Astrocyte (in vitro differentiated cells and primary cell): ENCODE data around the gene HLA-DPB1.

ENCODE experiments used
- CTCF ChIP-seq: IDR thresholded peaks from 2 replicates; pipeline ENCODE4 v1.5.1; 2011; ENCODE audit warnings: low read depth, mild to moderate bottlenecking, inconsistent platforms, low read length, moderate library complexity; ENCODE audit not compliant: insufficient read depth
- EZH2 ChIP-seq: IDR thresholded peaks from 2 replicates; pipeline ENCODE4 v1.6.1; 2012; ENCODE audit warnings: mild to moderate bottlenecking, low read length, inconsistent platforms; ENCODE audit not compliant: insufficient read depth

DNA sequence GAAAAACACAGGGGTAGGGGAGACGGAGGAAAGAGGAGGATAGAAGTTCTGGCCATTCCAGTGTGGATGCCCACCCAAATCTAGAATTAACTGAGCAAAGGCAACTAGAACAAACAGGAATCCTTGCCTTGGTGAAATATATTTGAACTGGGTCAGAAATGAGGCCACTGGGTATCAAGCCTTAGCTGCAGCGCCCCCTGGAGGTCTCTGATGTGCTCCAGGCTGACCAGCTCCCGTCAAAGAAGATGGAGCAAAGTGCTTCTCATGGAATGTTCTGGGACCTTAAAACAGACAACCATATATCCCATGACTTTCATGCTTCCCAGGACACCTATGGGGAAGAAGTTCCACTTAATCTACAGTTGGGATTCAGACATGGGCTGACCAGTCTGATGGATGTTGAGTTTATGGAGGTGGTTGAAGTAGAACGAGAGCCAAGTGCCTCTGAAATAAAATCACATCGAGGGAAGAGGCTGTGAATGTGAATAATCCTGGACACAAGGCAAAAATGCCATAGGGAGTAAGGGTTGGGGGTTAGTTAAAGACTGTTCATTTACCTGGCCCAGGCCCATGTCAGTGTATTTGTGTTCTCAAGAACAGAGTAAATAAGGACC is 50.4 kb downstream of the HLA-DPB1 start:
- TF ChIP-seq CTCF (peak; percentile 45), EZH2 (no peak)
